DMS79 (cell line): ENCODE data around the gene TMCC1.
"Not testable (repeated sequence)": the region's sequence is repeated elsewhere in the genome, so short reads cannot be mapped to it uniquely, and the experiment has no call there.

ENCODE experiments used
- DNase-seq: peaks from one replicate; lab custom pipeline; 2025; lab: John Stamatoyannopoulos, UW

Gene TMCC1

GRCh38 chr3:129650256-129650872, 243.1 kb downstream of the TMCC1 start:
- DNase-seq, result no peak

- peak; percentile 88 for DNase-seq
These were observed 245.1 kb downstream of the TMCC1 start for GRCh38 chr3:129648391-129648790.

GRCh38 chr3:129645286-129645685, 248.2 kb downstream of the TMCC1 start:
- DNase-seq, result peak; percentile 29

- peak; percentile 20 for DNase-seq
These were observed 248.7 kb downstream of the TMCC1 start for GRCh38 chr3:129644836-129645235.

- not testable (repeated sequence) for DNase-seq
These were observed 251.8 kb downstream of the TMCC1 start for GRCh38 chr3:129641567-129642260.

GRCh38 chr3:129640985-129641384, 252.5 kb downstream of the TMCC1 start:
- not testable (repeated sequence) for DNase-seq

GRCh38 chr3:129638481-129638880, 255.0 kb downstream of the TMCC1 start:
- no peak for DNase-seq

- DNase-seq, result no peak
These were observed 257.4 kb downstream of the TMCC1 start for GRCh38 chr3:129636082-129636481.

GRCh38 chr3:129635656-129636055, 257.9 kb downstream of the TMCC1 start:
- no peak for DNase-seq

GRCh38 chr3:129633751-129634481, 259.6 kb downstream of the TMCC1 start:
- DNase-seq, result no peak

GRCh38 chr3:129632977-129633376, 260.5 kb downstream of the TMCC1 start:
- no peak for DNase-seq

- no peak for DNase-seq
These were observed 261.0 kb downstream of the TMCC1 start for GRCh38 chr3:129632556-129632955.

- DNase-seq, result no peak
These were observed 261.5 kb downstream of the TMCC1 start for GRCh38 chr3:129632056-129632455.

- DNase-seq, result no peak
These were observed 264.5 kb downstream of the TMCC1 start for GRCh38 chr3:129629011-129629410.

GRCh38 chr3:129628169-129628522, 265.4 kb downstream of the TMCC1 start:
- no peak for DNase-seq

- peak; percentile 66 for DNase-seq
These were observed 266.0 kb downstream of the TMCC1 start for GRCh38 chr3:129627350-129628168.

- DNase-seq, result peak; percentile 68
These were observed 266.7 kb downstream of the TMCC1 start for GRCh38 chr3:129626744-129627349.

GRCh38 chr3:129625072-129625874, 268.2 kb downstream of the TMCC1 start:
- DNase-seq, result no peak

- no peak for DNase-seq
These were observed 269.0 kb downstream of the TMCC1 start for GRCh38 chr3:129624347-129625071.

- no peak for DNase-seq
These were observed 269.9 kb downstream of the TMCC1 start for GRCh38 chr3:129623447-129624118.
